ENCODE data around the gene CES2. TPM values are rescaled to one million over a fixed set of nuclear protein-coding genes. Genes with fewer than 3 reads are reported as not detected.

CES2 gene
- total and polyA plus RNA-seq, 2 of the 8 experiments (the other 6 are each of a cell fraction or from before 2014, with no cell fraction given) = 8.6 to 14.7 TPM

- Histone ChIP-seq H4K5ac (ENCODE audit: insufficient read length, low read depth, low read length) (no peak overlapping the region), H2AFZ (ENCODE audit: low read length) (no peak overlapping the region), H3K14ac (ENCODE audit: insufficient read length) (no peak overlapping the region), H3K27me3 (replicated peaks in 1 of 4; ENCODE audit: control insufficient read depth in 3 of 4, extremely low read depth in 1 of 4, insufficient read depth in 3 of 4, low read length in 3 of 4) (no peaks in the 10 kb centered on the region), H2BK20ac (ENCODE audit: low read length) (no peak overlapping the region), H3K23me2 (ENCODE audit: low read depth, low read length) (no peaks in the 10 kb centered on the region), H2BK120ac (replicated peaks; ENCODE audit: low read depth, low read length) (no peak overlapping the region), H3K9ac (replicated peaks in 1 of 4; ENCODE audit: extremely low read depth in 1 of 4, low read depth in 3 of 4, low read length in 3 of 4) (no peak overlapping the region), H2BK5ac (ENCODE audit: low read depth, low read length) (no peak overlapping the region), H2BK15ac (ENCODE audit: low read length) (no peak overlapping the region), H3K4ac (replicated peaks; ENCODE audit: insufficient read length, low read depth, low read length) (no peak overlapping the region), H3K18ac (ENCODE audit: extremely low read depth, low read length) (no peak overlapping the region), H3K23ac (ENCODE audit: insufficient read length) (no peak overlapping the region), H3K9me3 (ENCODE audit: insufficient read depth in 2 of 2, low read depth in 1 of 2, low read length in 1 of 2) (no peaks in the 10 kb centered on the region), H4K8ac (ENCODE audit: extremely low read depth, insufficient read depth, low read length) (no peak overlapping the region), H3K4me2 (ENCODE audit: insufficient read depth in 1 of 2, low read depth in 2 of 2, low read length in 2 of 2) (no peak overlapping the region), H3K56ac (replicated peaks; ENCODE audit: insufficient read length, low read depth, low read length) (no peak overlapping the region), H3K4me1 (replicated peaks in 1 of 4; ENCODE audit: control insufficient read depth in 3 of 4, insufficient read depth in 4 of 4, low read length in 3 of 4) (no peaks in the 10 kb centered on the region), H4K91ac (replicated peaks; ENCODE audit: insufficient read length, low read length) (no peak overlapping the region), H3K36me3 (ENCODE audit: control insufficient read depth in 2 of 4, insufficient read depth in 4 of 4, low read length in 3 of 4) (peaks cover 7 to 27% (median 18%) of the 10 kb centered on the region in 4 experiments; a peak in 7 of 8 replicates), H3K79me2 (ENCODE audit: control insufficient read depth in 1 of 2, insufficient read depth in 2 of 2, low read length in 2 of 2) (peaks cover 0 to 8% of the 10 kb centered on the region in 2 experiments; a peak in 1 of 4 replicates), H3K27ac (ENCODE audit: low read depth, low read length) (no peak overlapping the region), H3K4me3 (ENCODE audit: extremely low read depth in 1 of 4, insufficient read depth in 2 of 4, low read depth in 3 of 4, low read length in 4 of 4) (no peak overlapping the region), H3K79me1 (ENCODE audit: low read depth, low read length) (peaks cover 5% of the 10 kb centered on the region), H4K20me1 (replicated peaks in 1 of 2; ENCODE audit: control insufficient read depth in 1 of 2, insufficient read depth in 2 of 2, low read length in 2 of 2) (peaks cover 7 to 17% of the 10 kb centered on the region in 2 experiments), H2BK12ac (ENCODE audit: low read depth, low read length) (no peak overlapping the region), H2AK5ac (ENCODE audit: low read depth, low read length) (no peak overlapping the region)
- WGBS, 2 experiments (ENCODE audit: extremely low coverage in 1 of 2, insufficient coverage in 1 of 2, insufficient read length in 1 of 2, insufficient replicate concordance in 2 of 2, low coverage in 1 of 2, low lambda C conversion rate in 2 of 2, missing lambda C conversion rate in 1 of 2) = 99% methylated on average over 4 of the region's 4 CpGs; no CpG with 5 or more reads in 1 of the 2 experiments
- ChIA-PET POLR2A (ENCODE audit: partially characterized antibody) (interaction anchor here (2.4 kb wide), 1 partner anchor 9 kb away, joined by 12 read pairs; the partner anchor contains the start of gene PDP2), CTCF (ENCODE audit: partially characterized antibody) (interaction anchor here (0.6 to 42.0 kb wide), 6 partner anchors 21 to 521 kb away, joined by 3 to 1009 read pairs (median 4); partner anchors contain the start of genes CDH16 and RRAD)
- no peak for FAIRE-seq
- DNase-seq (ENCODE audit: low read depth in 1 of 2, low spot score in 2 of 2) = no peak
- TF ChIP-seq RNF2 (IDR thresholded peaks at IDR 0.05; ENCODE audit: borderline replicate concordance, low read depth, low read length, missing control alignments, poor library complexity, severe bottlenecking) = no peak
Observed at GRCh38 chr16:66889622-66890021, 45.7 kb upstream of the CES2 start.

Data from H1 (cell line).